Measurements from ENCODE around the gene HPSE. TPM values are rescaled to one million over a fixed set of nuclear protein-coding genes. Genes with fewer than 3 reads are reported as not detected.

HPSE gene
- total RNA-seq, 1 experiment from 2014 or later = 2.6 TPM

GRCh38 chr4:83248486-83248885, 86.2 kb downstream of the HPSE start:
- in situ Hi-C loops (cut with HindIII; ENCODE audit: low pct_unique_long_range_greater_than_20kb, low sequenced_read_pairs) (no loop called here), intact Hi-C loops (cut with micrococcal nuclease; ENCODE audit: unreplicated experiment) (no loop called here)
- TF ChIP-seq SIN3A (IDR thresholded peaks at IDR 0.05; ENCODE audit: borderline replicate concordance, insufficient read depth, low read depth, low read length) = no peak
- peaks cover 14% of the 10 kb centered on the region for H3K4me1 ChIP-seq (ENCODE audit: control insufficient read depth, insufficient read depth, low read length)
- DNase-seq (ENCODE audit: low read depth, low spot score) = no peak
- no peaks in the 10 kb centered on the region for H3K9me3 ChIP-seq (ENCODE audit: control insufficient read depth, insufficient read depth, low read depth, low read length)
- H3K4me3 ChIP-seq (ENCODE audit: low read depth in 2 of 2, low read length in 2 of 2) = no peak overlapping the region
- ChIA-PET POLR2A (no interaction called here), CTCF (no interaction called here)
- no TSS peak for BruUV-seq (replicated peaks)
- H3K27me3 ChIP-seq (ENCODE audit: control insufficient read depth, insufficient read depth, low read length) = no peaks in the 10 kb centered on the region
- peak overlapping the region; percentile 79 for H3K27ac ChIP-seq (ENCODE audit: low read length)
- H3K36me3 ChIP-seq (ENCODE audit: control insufficient read depth, insufficient read depth, low read length) = no peaks in the 10 kb centered on the region
- peak; percentile 75 for ATAC-seq

- no peaks in the 10 kb centered on the region for H3K36me3 ChIP-seq (ENCODE audit: control insufficient read depth, insufficient read depth, low read length)
- ATAC-seq (peak; percentile 36), DNase-seq (ENCODE audit: low read depth, low spot score) (no peak)
- H3K27ac ChIP-seq (ENCODE audit: low read length) = peak overlapping the region; percentile 79
- intact Hi-C loops (cut with micrococcal nuclease; ENCODE audit: unreplicated experiment) (no loop called here), in situ Hi-C loops (cut with HindIII; ENCODE audit: low pct_unique_long_range_greater_than_20kb, low sequenced_read_pairs) (no loop called here)
- no peaks in the 10 kb centered on the region for H3K9me3 ChIP-seq (ENCODE audit: control insufficient read depth, insufficient read depth, low read depth, low read length)
- no TSS peak for BruUV-seq (replicated peaks)
- no peaks in the 10 kb centered on the region for H3K27me3 ChIP-seq (ENCODE audit: control insufficient read depth, insufficient read depth, low read length)
- ChIA-PET CTCF (no interaction called here), POLR2A (no interaction called here)
- TF ChIP-seq POLR2AphosphoS5 (IDR thresholded peaks at IDR 0.05; ENCODE audit: low read depth, low read length) (no peak), SIN3A (IDR thresholded peaks at IDR 0.05; ENCODE audit: borderline replicate concordance, insufficient read depth, low read depth, low read length) (no peak), CTCF (IDR thresholded peaks at IDR 0.05) (no peak), REST (IDR thresholded peaks at IDR 0.05; ENCODE audit: insufficient read depth in 1 of 2, low read depth in 2 of 2, low read length in 1 of 2) (no peak), TCF7L2 (IDR thresholded peaks at IDR 0.05; ENCODE audit: low read depth, low read length) (no peak)
- H3K4me1 ChIP-seq (ENCODE audit: control insufficient read depth, insufficient read depth, low read length) = peaks cover 8% of the 10 kb centered on the region
- H3K4me3 ChIP-seq (ENCODE audit: low read depth in 2 of 2, low read length in 2 of 2) = no peak overlapping the region
Measured at GRCh38 chr4:83247415-83248357, 87.0 kb downstream of the HPSE start.

Other genes starting within 250 kb of the HPSE start
- gene PLAC8, start 220.1 kb downstream of the HPSE start, total RNA-seq (2021; ENCODE audit: unreplicated experiment) = 154 TPM
- 28.1 TPM for gene COQ2, start 50.0 kb downstream of the HPSE start, total RNA-seq (2021; ENCODE audit: unreplicated experiment)
- gene HELQ, start 121.0 kb upstream of the HPSE start, total RNA-seq (2021; ENCODE audit: unreplicated experiment) = 9.3 TPM
- 50.8 TPM for gene MRPS18C, start 121.2 kb upstream of the HPSE start, total RNA-seq (2021; ENCODE audit: unreplicated experiment)
- gene ABRAXAS1, start 150.3 kb upstream of the HPSE start, total RNA-seq (2021; ENCODE audit: unreplicated experiment) = 8.3 TPM
- 15.1 TPM for gene GPAT3, start 201.3 kb upstream of the HPSE start, total RNA-seq (2021; ENCODE audit: unreplicated experiment)

Measured in Panc1 (cell line).